GM06990 (cell line): ENCODE results near the gene C1S.

Experiments used
- DNase-seq: peaks from one replicate; pipeline ENCODE4 v3.0.0-alpha.2; 2011; ENCODE audit not compliant: insufficient read length; ENCODE audit errors: extremely low read depth
- H3K27me3 ChIP-seq: replicated peaks from 2 replicates; pipeline ENCODE4 v1.6.0; 2011; ENCODE audit warnings: low read length; ENCODE audit not compliant: control insufficient read depth, insufficient read depth
- H3K36me3 ChIP-seq: 2 replicates; pipeline ENCODE4 v1.5.1; 2011; ENCODE audit warnings: low read length; ENCODE audit not compliant: control insufficient read depth, insufficient read depth
- H3K4me3 ChIP-seq: replicated peaks from 2 replicates; pipeline ENCODE4 v1.5.1; 2011; ENCODE audit warnings: low read depth, mild to moderate bottlenecking, control low read depth, low read length
- CTCF ChIP-seq: IDR thresholded peaks from 2 replicates; pipeline ENCODE4 v1.5.1; 2011; ENCODE audit warnings: low read length, control low read depth, mild to moderate bottlenecking, inconsistent platforms; ENCODE audit not compliant: insufficient read depth, poor library complexity, severe bottlenecking

Gene C1S

GRCh38 chr12:7073946-7074345 is 13.4 kb downstream of the C1S start:
- no peak for DNase-seq
- no peak for TF ChIP-seq CTCF
- H3K36me3 ChIP-seq = no peaks in the 10 kb centered on the region
- H3K27me3 ChIP-seq = no peaks in the 10 kb centered on the region; the same call in 1 of the 2 replicates
- H3K4me3 ChIP-seq = no peak overlapping the region

- H3K36me3 ChIP-seq = no peaks in the 10 kb centered on the region
- H3K27me3 ChIP-seq = no peaks in the 10 kb centered on the region
- H3K4me3 ChIP-seq = no peak overlapping the region
- DNase-seq = no peak
- no peak for TF ChIP-seq CTCF
Observed at GRCh38 chr12:7075518-7075917, 15.0 kb downstream of the C1S start.

- DNase-seq = no peak
- Histone ChIP-seq H3K27me3 (no peaks in the 10 kb centered on the region), H3K36me3 (no peaks in the 10 kb centered on the region), H3K4me3 (no peak overlapping the region)
- TF ChIP-seq CTCF = no peak
Observed at GRCh38 chr12:7075939-7076338, 15.4 kb downstream of the C1S start.

- no peak for TF ChIP-seq CTCF
- Histone ChIP-seq H3K27me3 (no peaks in the 10 kb centered on the region), H3K4me3 (no peak overlapping the region), H3K36me3 (no peaks in the 10 kb centered on the region)
- DNase-seq = no peak
Observed at GRCh38 chr12:7076493-7076892, 16.0 kb downstream of the C1S start.

- peak; percentile 14 for TF ChIP-seq CTCF
- Histone ChIP-seq H3K4me3 (no peak overlapping the region), H3K36me3 (no peaks in the 10 kb centered on the region), H3K27me3 (no peaks in the 10 kb centered on the region)
- DNase-seq = no peak
Observed at GRCh38 chr12:7078163-7078562, 17.6 kb downstream of the C1S start.

GRCh38 chr12:7079826-7080125 is 19.3 kb downstream of the C1S start:
- Histone ChIP-seq H3K27me3 (no peaks in the 10 kb centered on the region), H3K4me3 (no peak overlapping the region), H3K36me3 (no peaks in the 10 kb centered on the region)
- no peak for TF ChIP-seq CTCF
- DNase-seq = no peak
